Brain microvascular endothelial cell (primary cell): ENCODE results near the gene SPOCD1.

Experiments
- DNase-seq: peaks from one replicate; pipeline ENCODE4 v3.0.0-alpha.2; 2020
- H3K27ac ChIP-seq: fragments of 250-450 bp; sonication (Bioruptor Pico); 2 replicates; pipeline ENCODE4 v1.5.1; 2020; ENCODE audit warnings: mild to moderate bottlenecking, moderate library complexity
- H3K27me3 ChIP-seq: fragments of 250-450 bp; sonication (Bioruptor Pico); replicated peaks from 2 replicates; pipeline ENCODE4 v1.5.1; 2020; ENCODE audit warnings: mild to moderate bottlenecking
- H3K36me3 ChIP-seq: fragments of 250-450 bp; sonication (Bioruptor Pico); replicated peaks from 2 replicates; pipeline ENCODE4 v1.5.1; 2020; ENCODE audit warnings: mild to moderate bottlenecking
- H3K4me3 ChIP-seq: 2 replicates; pipeline ENCODE4 v1.5.1; 2011; ENCODE audit warnings: low read depth, mild to moderate bottlenecking, control low read depth, low read length, moderate library complexity
- in situ Hi-C: cut with HindIII; loops from 2 replicates; pipeline ENCODE4 v1.10.0; 2017; ENCODE audit warnings: low sequenced_read_pairs, low pct_ligation_motif_present
- TF ChIP-seq, protein P1 (sequence below): IDR thresholded peaks from 2 replicates; pipeline ENCODE4 v1.5.1; 2011; ENCODE audit warnings: low read depth, mild to moderate bottlenecking, moderate library complexity, low read length, control low read depth, inconsistent platforms; ENCODE audit errors: missing control alignments

Gene SPOCD1

DNA sequence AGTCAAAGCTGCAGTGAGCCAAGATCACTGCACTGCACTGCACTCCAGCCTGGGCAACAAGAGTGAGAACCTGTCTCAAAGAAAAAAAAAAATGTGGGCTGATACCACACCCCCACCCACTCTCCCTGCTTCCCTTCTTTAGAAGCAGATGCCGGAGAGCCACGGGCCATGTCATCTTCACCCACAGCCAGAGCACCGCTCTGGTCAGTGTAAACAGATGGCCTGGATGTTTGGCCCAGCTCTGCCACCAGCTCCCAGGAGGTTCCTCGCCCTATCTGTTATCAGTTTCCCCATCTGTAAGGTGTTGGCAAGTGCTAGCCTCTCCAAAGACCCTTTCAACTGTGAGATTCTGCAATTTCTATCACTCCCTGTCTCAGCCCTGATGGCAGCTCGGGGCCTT, 39.8 kb downstream of the SPOCD1 start:
- H3K36me3 ChIP-seq = no peaks in the 10 kb centered on the region
- no peak for DNase-seq
- no peak overlapping the region for H3K27ac ChIP-seq
- no peak overlapping the region for H3K4me3 ChIP-seq
- in situ Hi-C loops = no loop called here
- TF ChIP-seq, protein P1, sequence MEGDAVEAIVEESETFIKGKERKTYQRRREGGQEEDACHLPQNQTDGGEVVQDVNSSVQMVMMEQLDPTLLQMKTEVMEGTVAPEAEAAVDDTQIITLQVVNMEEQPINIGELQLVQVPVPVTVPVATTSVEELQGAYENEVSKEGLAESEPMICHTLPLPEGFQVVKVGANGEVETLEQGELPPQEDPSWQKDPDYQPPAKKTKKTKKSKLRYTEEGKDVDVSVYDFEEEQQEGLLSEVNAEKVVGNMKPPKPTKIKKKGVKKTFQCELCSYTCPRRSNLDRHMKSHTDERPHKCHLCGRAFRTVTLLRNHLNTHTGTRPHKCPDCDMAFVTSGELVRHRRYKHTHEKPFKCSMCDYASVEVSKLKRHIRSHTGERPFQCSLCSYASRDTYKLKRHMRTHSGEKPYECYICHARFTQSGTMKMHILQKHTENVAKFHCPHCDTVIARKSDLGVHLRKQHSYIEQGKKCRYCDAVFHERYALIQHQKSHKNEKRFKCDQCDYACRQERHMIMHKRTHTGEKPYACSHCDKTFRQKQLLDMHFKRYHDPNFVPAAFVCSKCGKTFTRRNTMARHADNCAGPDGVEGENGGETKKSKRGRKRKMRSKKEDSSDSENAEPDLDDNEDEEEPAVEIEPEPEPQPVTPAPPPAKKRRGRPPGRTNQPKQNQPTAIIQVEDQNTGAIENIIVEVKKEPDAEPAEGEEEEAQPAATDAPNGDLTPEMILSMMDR = no peak
- H3K27me3 ChIP-seq = peaks cover 34% of the 10 kb centered on the region

DNA sequence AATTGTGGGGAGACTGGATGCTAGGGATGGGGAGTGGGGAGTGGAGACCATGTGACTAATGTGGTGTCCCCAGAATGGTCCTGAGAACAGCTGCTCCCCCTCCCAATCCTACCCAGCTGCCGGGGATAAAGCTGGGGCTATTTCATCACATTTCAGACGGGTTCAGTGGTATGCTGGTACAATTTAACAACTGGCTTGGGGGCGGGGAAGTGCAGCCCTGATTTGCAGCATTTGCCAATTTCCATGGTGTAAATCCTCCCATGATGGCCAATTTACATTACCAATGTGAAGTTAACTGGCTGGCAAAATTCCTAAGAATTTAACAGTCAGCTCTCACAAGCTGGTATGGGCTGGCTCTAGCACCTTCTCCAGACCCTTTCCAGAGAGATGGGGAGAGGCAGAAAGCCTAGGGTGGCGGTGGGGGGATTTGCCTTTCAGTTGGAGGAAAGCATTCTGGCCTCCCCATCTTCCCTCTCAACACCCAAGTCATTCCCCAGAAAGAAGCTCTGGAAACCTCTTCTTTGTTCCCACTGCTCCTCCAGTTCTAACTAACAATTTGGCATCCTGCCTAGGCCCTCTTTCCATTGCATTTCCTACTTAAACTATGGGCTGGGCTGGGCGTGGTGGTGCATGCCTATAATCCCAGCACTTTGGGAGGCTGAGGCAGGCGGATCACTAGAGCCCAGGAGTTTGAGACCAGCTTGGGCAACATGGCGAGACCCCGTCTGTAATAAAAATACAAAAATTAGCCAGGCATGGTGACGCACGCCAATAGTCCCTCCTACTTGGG, 40.4 kb downstream of the SPOCD1 start:
- Histone ChIP-seq H3K4me3 (no peak overlapping the region), H3K36me3 (no peaks in the 10 kb centered on the region), H3K27ac (no peak overlapping the region), H3K27me3 (peaks cover 34% of the 10 kb centered on the region)
- in situ Hi-C loops = no loop called here
- TF ChIP-seq, protein P1 = no peak
- DNase-seq = no peak

DNA sequence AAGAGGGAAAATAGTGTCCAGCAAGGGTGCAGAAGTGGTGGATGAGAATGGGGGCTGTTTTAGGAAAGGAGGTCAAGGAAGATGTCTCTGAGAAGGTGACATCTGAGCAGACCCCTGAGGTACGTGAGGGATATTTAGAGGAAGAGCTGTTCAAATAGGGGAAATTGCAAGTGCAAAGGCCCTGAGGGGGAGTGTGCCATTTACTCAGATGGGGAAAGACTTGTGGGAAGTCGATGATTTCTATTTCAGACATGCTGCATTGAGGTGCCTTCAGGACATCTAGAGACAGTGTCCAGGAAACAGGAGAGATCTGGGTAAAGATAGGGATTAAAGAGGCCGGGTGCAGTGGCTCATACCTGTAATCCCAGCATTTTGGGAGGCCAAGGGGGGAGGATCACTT, 41.3 kb downstream of the SPOCD1 start:
- in situ Hi-C loops = no loop called here

DNA sequence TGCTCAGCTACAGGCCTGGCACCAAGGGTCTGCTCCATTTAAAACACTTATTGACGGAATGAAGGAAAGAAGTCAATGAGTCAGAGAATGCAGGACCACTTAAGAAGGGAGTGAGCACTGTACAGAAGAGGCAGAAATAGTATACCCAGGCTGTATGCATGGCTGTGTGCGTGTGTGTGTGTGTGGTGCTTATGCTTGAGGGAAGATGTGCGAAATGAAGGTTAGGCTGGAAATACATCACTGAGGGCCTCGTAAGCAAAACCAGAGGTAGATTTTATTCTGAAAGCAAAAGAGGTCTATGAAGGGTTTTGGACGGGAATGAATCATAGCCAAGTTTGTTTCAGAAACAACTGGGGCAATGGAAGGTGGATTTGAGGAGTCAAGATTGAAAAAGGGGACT, 42.0 kb downstream of the SPOCD1 start:
- TF ChIP-seq, protein P1 = no peak
- H3K36me3 ChIP-seq = no peaks in the 10 kb centered on the region
- H3K27me3 ChIP-seq = peaks cover 34% of the 10 kb centered on the region
- DNase-seq = no peak
- in situ Hi-C loops = no loop called here
- no peak overlapping the region for H3K27ac ChIP-seq
- H3K4me3 ChIP-seq = no peak overlapping the region

More for the DNA sequence above, 41.3 kb downstream of the SPOCD1 start:
- DNase-seq = no peak
- Histone ChIP-seq H3K4me3 (no peak overlapping the region), H3K27ac (no peak overlapping the region), H3K27me3 (peaks cover 34% of the 10 kb centered on the region), H3K36me3 (no peaks in the 10 kb centered on the region)
- TF ChIP-seq, protein P1 = no peak

DNA sequence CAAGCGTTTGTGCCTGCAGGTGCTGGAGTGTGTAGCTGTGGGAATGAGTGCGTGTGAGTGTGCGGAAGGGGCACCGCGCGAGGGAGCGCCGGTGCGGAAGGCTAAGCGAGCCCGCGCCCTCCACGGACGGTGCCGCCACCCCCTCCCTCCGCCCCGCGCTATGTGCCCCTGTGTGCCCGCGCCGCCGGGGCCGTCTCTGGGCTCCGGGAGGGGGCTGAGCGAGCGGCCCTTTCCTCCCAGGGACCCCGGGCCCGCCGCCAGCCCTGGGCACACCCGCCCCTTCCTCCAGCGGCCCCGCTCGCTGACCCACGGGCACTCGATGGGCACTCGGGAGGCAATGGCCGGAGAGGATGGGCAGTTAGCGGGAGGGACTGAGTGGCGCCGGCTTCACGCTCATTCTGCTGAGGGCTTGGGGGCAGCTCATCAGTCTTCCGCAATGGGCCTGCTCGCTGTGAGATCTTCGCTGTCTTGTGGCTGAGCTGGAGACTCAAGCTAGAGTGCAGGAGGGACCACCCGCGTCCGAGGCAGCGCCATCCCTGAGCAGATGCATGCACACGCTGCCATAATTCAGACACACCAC, 43.1 kb downstream of the SPOCD1 start:
- Histone ChIP-seq H3K4me3 (no peak overlapping the region), H3K36me3 (no peaks in the 10 kb centered on the region), H3K27ac (no peak overlapping the region), H3K27me3 (peaks cover 34% of the 10 kb centered on the region)
- in situ Hi-C loops = no loop called here
- TF ChIP-seq, protein P1 = no peak
- no peak for DNase-seq
